Measurements from ENCODE around the gene HBD. TPM values are rescaled to one million over a fixed set of nuclear protein-coding genes. Genes with fewer than 3 reads are reported as not detected.

Gene HBD
- total and polyA plus RNA-seq, 4 donors, result 0.17 to 1.2 TPM; not detected in 2

GRCh38 chr11:5229356-5229755 is 4.9 kb downstream of the HBD start:
- Histone ChIP-seq H3K9me3 (ENCODE audit: control insufficient read depth, insufficient read depth, low read length) (no peaks in the 10 kb centered on the region), H3K36me3 (ENCODE audit: control insufficient read depth, insufficient read depth, low read length) (no peaks in the 10 kb centered on the region), H3K27me3 (ENCODE audit: control insufficient read depth, insufficient read depth, low read length) (no peaks in the 10 kb centered on the region), H3K4me1 (ENCODE audit: control insufficient read depth, insufficient read depth, low read length) (no peaks in the 10 kb centered on the region), H3K27ac (ENCODE audit: low read depth, low read length) (no peak overlapping the region), H3K4me3 (ENCODE audit: low read depth, low read length) (no peak overlapping the region)
- no CpG with 5 or more reads among the region's 1 CpG for WGBS (ENCODE audit: insufficient coverage)
- no peak for DNase-seq (ENCODE audit: low read depth in 4 of 6, low spot score in 6 of 6)

GRCh38 chr11:5228124-5228523 is 6.2 kb downstream of the HBD start:
- Histone ChIP-seq H3K27ac (ENCODE audit: low read depth, low read length) (no peak overlapping the region), H3K4me3 (ENCODE audit: low read depth, low read length) (no peak overlapping the region), H3K9me3 (ENCODE audit: control insufficient read depth, insufficient read depth, low read length) (no peaks in the 10 kb centered on the region), H3K4me1 (ENCODE audit: control insufficient read depth, insufficient read depth, low read length) (no peaks in the 10 kb centered on the region), H3K27me3 (ENCODE audit: control insufficient read depth, insufficient read depth, low read length) (no peaks in the 10 kb centered on the region), H3K36me3 (ENCODE audit: control insufficient read depth, insufficient read depth, low read length) (no peaks in the 10 kb centered on the region)
- DNase-seq (ENCODE audit: low read depth in 4 of 6, low spot score in 6 of 6), result no peak
- no CpG with 5 or more reads among the region's 5 CpGs for WGBS (ENCODE audit: insufficient coverage)

- no peaks in the 10 kb centered on the region for H3K36me3 ChIP-seq (ENCODE audit: control insufficient read depth, insufficient read depth, low read length)
- H3K27ac ChIP-seq (ENCODE audit: low read depth, low read length), result no peak overlapping the region
- no peaks in the 10 kb centered on the region for H3K4me1 ChIP-seq (ENCODE audit: control insufficient read depth, insufficient read depth, low read length)
- H3K9me3 ChIP-seq (ENCODE audit: control insufficient read depth, insufficient read depth, low read length), result no peaks in the 10 kb centered on the region
- no peak for DNase-seq (ENCODE audit: low read depth in 4 of 6, low spot score in 6 of 6)
- no peaks in the 10 kb centered on the region for H3K27me3 ChIP-seq (ENCODE audit: control insufficient read depth, insufficient read depth, low read length)
- WGBS (ENCODE audit: insufficient coverage), result no CpG with 5 or more reads among the region's 1 CpG
- H3K4me3 ChIP-seq (ENCODE audit: low read depth, low read length), result no peak overlapping the region
Measured at GRCh38 chr11:5227681-5228080, 6.6 kb downstream of the HBD start.

- H3K4me3 ChIP-seq (ENCODE audit: low read depth, low read length), result no peak within 1 kb of the TSS
- no peaks in the 10 kb centered on the region for H3K9me3 ChIP-seq (ENCODE audit: control insufficient read depth, insufficient read depth, low read length)
- DNase-seq (ENCODE audit: low read depth in 4 of 6, low spot score in 6 of 6), result no peak
- no peak within 1 kb of the TSS for H3K27ac ChIP-seq (ENCODE audit: low read depth, low read length)
- no peaks in the 10 kb centered on the region for H3K4me1 ChIP-seq (ENCODE audit: control insufficient read depth, insufficient read depth, low read length)
- WGBS (ENCODE audit: insufficient coverage), result 90% methylated on average over 2 of the region's 3 CpGs
- H3K27me3 ChIP-seq (ENCODE audit: control insufficient read depth, insufficient read depth, low read length), result no peaks in the 10 kb centered on the region
- H3K36me3 ChIP-seq (ENCODE audit: control insufficient read depth, insufficient read depth, low read length), result no peaks in the 10 kb centered on the region
Measured at GRCh38 chr11:5226732-5227310, 7.5 kb downstream of the HBD start, which contains the start of gene HBB. TSS of gene HBB (minus strand) at chr11:5227071. CDS start at chr11:5227021, 50 bp downstream.

- no peaks in the 10 kb centered on the region for H3K27me3 ChIP-seq (ENCODE audit: control insufficient read depth, insufficient read depth, low read length)
- 50% methylated on average over 1 of the region's 2 CpGs for WGBS (ENCODE audit: insufficient coverage)
- no peak overlapping the region for H3K27ac ChIP-seq (ENCODE audit: low read depth, low read length)
- no peak overlapping the region for H3K4me3 ChIP-seq (ENCODE audit: low read depth, low read length)
- H3K36me3 ChIP-seq (ENCODE audit: control insufficient read depth, insufficient read depth, low read length), result no peaks in the 10 kb centered on the region
- no peaks in the 10 kb centered on the region for H3K4me1 ChIP-seq (ENCODE audit: control insufficient read depth, insufficient read depth, low read length)
- DNase-seq (ENCODE audit: low read depth in 4 of 6, low spot score in 6 of 6), result no peak
- no peaks in the 10 kb centered on the region for H3K9me3 ChIP-seq (ENCODE audit: control insufficient read depth, insufficient read depth, low read length)
Measured at GRCh38 chr11:5225480-5225871, 8.8 kb downstream of the HBD start.

- 93% methylated on average over 3 of the region's 6 CpGs for WGBS (ENCODE audit: insufficient coverage)
Measured at GRCh38 chr11:5224538-5225479, 9.5 kb downstream of the HBD start.

GRCh38 chr11:5223686-5224085 is 10.6 kb downstream of the HBD start:
- Histone ChIP-seq H3K9me3 (ENCODE audit: control insufficient read depth, insufficient read depth, low read length) (no peaks in the 10 kb centered on the region), H3K4me3 (ENCODE audit: low read depth, low read length) (no peak overlapping the region), H3K36me3 (ENCODE audit: control insufficient read depth, insufficient read depth, low read length) (no peaks in the 10 kb centered on the region), H3K4me1 (ENCODE audit: control insufficient read depth, insufficient read depth, low read length) (no peaks in the 10 kb centered on the region), H3K27ac (ENCODE audit: low read depth, low read length) (no peak overlapping the region), H3K27me3 (ENCODE audit: control insufficient read depth, insufficient read depth, low read length) (no peaks in the 10 kb centered on the region)
- no peak for DNase-seq (ENCODE audit: low read depth in 4 of 6, low spot score in 6 of 6)
- no CpG with 5 or more reads among the region's 1 CpG for WGBS (ENCODE audit: insufficient coverage)

More at GRCh38 chr11:5224538-5225479, 9.5 kb downstream of the HBD start:
- H3K9me3 ChIP-seq (ENCODE audit: control insufficient read depth, insufficient read depth, low read length), result no peaks in the 10 kb centered on the region
- no peaks in the 10 kb centered on the region for H3K27me3 ChIP-seq (ENCODE audit: control insufficient read depth, insufficient read depth, low read length)
- DNase-seq (ENCODE audit: low read depth in 4 of 6, low spot score in 6 of 6), result no peak
- no peak overlapping the region for H3K27ac ChIP-seq (ENCODE audit: low read depth, low read length)
- no peaks in the 10 kb centered on the region for H3K4me1 ChIP-seq (ENCODE audit: control insufficient read depth, insufficient read depth, low read length)
- no peaks in the 10 kb centered on the region for H3K36me3 ChIP-seq (ENCODE audit: control insufficient read depth, insufficient read depth, low read length)
- H3K4me3 ChIP-seq (ENCODE audit: low read depth, low read length), result no peak overlapping the region

GRCh38 chr11:5223146-5223545 is 11.1 kb downstream of the HBD start:
- 86% methylated on average over 6 of the region's 6 CpGs for WGBS (ENCODE audit: insufficient coverage)

GRCh38 chr11:5210376-5210885 is 23.9 kb downstream of the HBD start:
- WGBS (ENCODE audit: insufficient coverage), result 80% methylated on average over 5 of the region's 7 CpGs

More at GRCh38 chr11:5223146-5223545, 11.1 kb downstream of the HBD start:
- H3K36me3 ChIP-seq (ENCODE audit: control insufficient read depth, insufficient read depth, low read length), result no peaks in the 10 kb centered on the region
- no peaks in the 10 kb centered on the region for H3K4me1 ChIP-seq (ENCODE audit: control insufficient read depth, insufficient read depth, low read length)
- no peaks in the 10 kb centered on the region for H3K9me3 ChIP-seq (ENCODE audit: control insufficient read depth, insufficient read depth, low read length)
- no peak for DNase-seq (ENCODE audit: low read depth in 4 of 6, low spot score in 6 of 6)
- no peak overlapping the region for H3K4me3 ChIP-seq (ENCODE audit: low read depth, low read length)
- no peak overlapping the region for H3K27ac ChIP-seq (ENCODE audit: low read depth, low read length)
- no peaks in the 10 kb centered on the region for H3K27me3 ChIP-seq (ENCODE audit: control insufficient read depth, insufficient read depth, low read length)

More at GRCh38 chr11:5210376-5210885, 23.9 kb downstream of the HBD start:
- Histone ChIP-seq H3K4me1 (ENCODE audit: control insufficient read depth, insufficient read depth, low read length) (no peaks in the 10 kb centered on the region), H3K36me3 (ENCODE audit: control insufficient read depth, insufficient read depth, low read length) (no peaks in the 10 kb centered on the region), H3K9me3 (ENCODE audit: control insufficient read depth, insufficient read depth, low read length) (no peaks in the 10 kb centered on the region), H3K27me3 (ENCODE audit: control insufficient read depth, insufficient read depth, low read length) (no peaks in the 10 kb centered on the region), H3K4me3 (ENCODE audit: low read depth, low read length) (no peak overlapping the region), H3K27ac (ENCODE audit: low read depth, low read length) (no peak overlapping the region)
- DNase-seq (ENCODE audit: low read depth in 4 of 6, low spot score in 6 of 6), result no peak
